A549 (cell line): ENCODE data around the gene CATSPER4.

Experiments used
- BHLHE40 ChIP-seq: IDR thresholded peaks from 2 replicates; pipeline ENCODE4 v1.6.1; 2012; ENCODE audit warnings: low read depth, low read length, inconsistent platforms
- CTCF ChIP-seq: fragments of >200 bp; sonication (Bioruptor Twin); formaldehyde crosslinking; IDR thresholded peaks from 3 replicates; pipeline ENCODE4 v1.5.1; 2016

GRCh38 chr1:26189331-26189730 lies 1.1 kb upstream of the CATSPER4 start:
- TF ChIP-seq BHLHE40 (no peak), CTCF (no peak)
